Activated T-cell treated with anti-CD3 and anti-CD28 coated beads, Interleukin-2, amount 50 U/mL, for 24 hours (primary cell): ENCODE data around the gene SOWAHA.

Source experiments
- DNase-seq: peaks from one replicate; pipeline ENCODE4 v3.0.0-alpha.2; 2020
- H3K27ac Mint-ChIP-seq: 2 replicates; pipeline ENCODE4 v1.8.0; 2020; ENCODE audit warnings: mild to moderate bottlenecking, mixed read lengths
- H3K27me3 Mint-ChIP-seq: 2 replicates; pipeline ENCODE4 v1.8.0; 2020; ENCODE audit warnings: mixed read lengths
- H3K36me3 Mint-ChIP-seq: 2 replicates; pipeline ENCODE4 v1.8.0; 2020; ENCODE audit warnings: low read depth, mixed read lengths
- H3K4me1 Mint-ChIP-seq: 2 replicates; pipeline ENCODE4 v1.8.0; 2020; ENCODE audit warnings: low read depth, mixed read lengths
- H3K4me3 Mint-ChIP-seq: 2 replicates; pipeline ENCODE4 v1.8.0; 2020; ENCODE audit warnings: mild to moderate bottlenecking, moderate library complexity, mixed read lengths
- H3K9me3 Mint-ChIP-seq: 2 replicates; pipeline ENCODE4 v1.8.0; 2020; ENCODE audit warnings: mixed read lengths

SOWAHA gene

DNA sequence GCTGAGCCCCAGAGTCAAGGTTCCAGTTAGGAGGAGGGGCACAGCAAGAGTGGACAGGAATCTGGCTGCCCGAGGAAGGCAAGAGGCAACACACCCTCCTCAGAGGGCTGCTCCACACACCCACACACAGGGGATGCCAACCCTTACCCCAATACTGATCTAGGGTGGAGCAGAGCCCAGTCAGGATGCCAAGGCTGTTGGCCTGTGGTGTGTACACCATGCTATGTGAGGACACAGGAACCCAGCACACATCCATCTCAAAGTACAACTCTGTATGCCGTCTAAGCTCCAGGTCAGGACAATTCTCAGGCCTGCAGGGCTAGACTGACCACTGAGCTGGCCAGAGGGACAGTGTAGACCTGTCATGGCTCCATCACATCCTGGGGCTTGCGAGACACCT lies 38.7 kb upstream of the SOWAHA start:
- DNase-seq: no peak
- H3K27ac Mint-ChIP-seq: no peak overlapping the region
- no peak overlapping the region for H3K4me3 Mint-ChIP-seq

GRCh38 chr5:132774896-132775295 lies 38.2 kb upstream of the SOWAHA start:
- Mint-ChIP-seq H3K9me3 (no peaks in the 10 kb centered on the region), H3K27ac (no peak overlapping the region), H3K27me3 (peaks cover 20% of the 10 kb centered on the region), H3K4me1 (peaks cover 10% of the 10 kb centered on the region), H3K4me3 (no peak overlapping the region), H3K36me3 (no peaks in the 10 kb centered on the region)
- peak; percentile 28 for DNase-seq

More for the DNA sequence above, 38.7 kb upstream of the SOWAHA start:
- Mint-ChIP-seq H3K9me3 (no peaks in the 10 kb centered on the region), H3K36me3 (no peaks in the 10 kb centered on the region), H3K27me3 (peaks cover 16% of the 10 kb centered on the region), H3K4me1 (peaks cover 10% of the 10 kb centered on the region)

DNA sequence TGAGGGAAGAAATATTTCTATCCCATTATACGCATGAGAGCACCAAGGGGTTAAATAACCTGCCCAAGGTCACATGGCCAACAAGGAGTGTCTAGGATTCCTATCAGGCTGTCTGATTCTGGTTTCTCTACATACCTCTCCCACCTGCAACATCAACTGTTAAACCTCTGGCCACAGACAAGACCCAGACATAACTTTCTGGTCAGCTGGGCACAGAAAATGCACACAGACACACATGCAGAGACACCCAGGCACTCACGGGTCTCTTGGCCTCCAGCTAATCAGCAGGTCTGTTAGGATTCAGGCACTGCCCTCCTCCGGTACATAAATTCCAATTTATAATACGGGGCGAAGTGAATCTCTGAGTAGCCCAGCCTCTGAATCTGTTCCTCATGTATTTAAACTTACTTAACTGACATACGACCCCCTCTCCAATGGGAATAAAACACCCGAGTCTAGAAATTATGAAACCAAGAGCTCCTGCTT lies 37.6 kb upstream of the SOWAHA start:
- no peaks in the 10 kb centered on the region for H3K9me3 Mint-ChIP-seq
- peak; percentile 24 for DNase-seq
- peaks cover 21% of the 10 kb centered on the region for H3K27me3 Mint-ChIP-seq
- peak overlapping the region; percentile 75 for H3K4me3 Mint-ChIP-seq
- H3K4me1 Mint-ChIP-seq: peaks cover 10% of the 10 kb centered on the region
- H3K27ac Mint-ChIP-seq: no peak overlapping the region
- H3K36me3 Mint-ChIP-seq: no peaks in the 10 kb centered on the region

DNA sequence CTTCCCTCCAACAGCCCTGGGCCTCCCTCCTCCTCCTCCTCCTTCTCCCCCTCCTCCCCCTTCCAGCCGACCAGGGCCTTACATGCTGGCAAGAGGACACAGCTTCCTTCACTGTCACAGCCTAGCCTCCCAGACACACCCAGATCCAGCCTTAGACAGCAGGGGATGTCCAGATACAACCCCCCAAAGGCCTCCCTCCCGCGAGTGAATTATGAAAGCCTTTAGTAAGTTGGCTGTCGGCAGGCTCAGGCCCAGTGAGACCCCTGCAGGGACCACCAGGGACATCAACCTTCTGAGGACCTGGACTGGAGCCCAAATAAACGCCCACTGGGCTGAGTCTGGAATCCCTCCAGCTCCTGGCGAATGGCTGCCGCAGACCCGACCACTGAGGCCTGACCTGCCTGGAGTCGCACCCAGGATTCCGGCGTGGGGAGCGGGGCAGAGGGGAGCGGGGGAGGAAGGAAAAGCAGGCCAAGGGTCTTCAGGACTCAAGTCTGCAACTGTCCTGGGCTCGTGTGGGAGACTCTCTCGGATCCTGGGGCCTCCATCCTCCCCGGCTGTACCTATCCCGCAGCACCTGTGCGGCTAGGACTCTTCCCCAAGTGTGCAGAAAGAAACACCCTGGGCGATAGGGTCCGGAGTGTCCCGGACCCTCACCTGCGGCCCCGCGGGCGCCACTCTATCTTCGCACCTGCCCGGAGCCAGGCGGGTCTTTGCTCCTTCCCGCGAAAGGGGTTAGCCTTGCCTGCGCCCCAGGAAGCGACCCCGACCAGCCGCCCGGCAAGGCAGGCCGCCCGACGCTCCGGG lies 36.8 kb upstream of the SOWAHA start:
- H3K27ac Mint-ChIP-seq: no peak overlapping the region
- H3K4me1 Mint-ChIP-seq: peaks cover 10% of the 10 kb centered on the region
- no peaks in the 10 kb centered on the region for H3K9me3 Mint-ChIP-seq
- H3K27me3 Mint-ChIP-seq: peaks cover 21% of the 10 kb centered on the region
- peak overlapping the region; percentile 75 for H3K4me3 Mint-ChIP-seq
- H3K36me3 Mint-ChIP-seq: no peaks in the 10 kb centered on the region
- no peak for DNase-seq

- H3K4me3 Mint-ChIP-seq: no peak overlapping the region
- no peaks in the 10 kb centered on the region for H3K36me3 Mint-ChIP-seq
- H3K27ac Mint-ChIP-seq: no peak overlapping the region
- peaks cover 10% of the 10 kb centered on the region for H3K4me1 Mint-ChIP-seq
- no peaks in the 10 kb centered on the region for H3K9me3 Mint-ChIP-seq
- H3K27me3 Mint-ChIP-seq: peaks cover 25% of the 10 kb centered on the region
- no peak for DNase-seq
Measured at GRCh38 chr5:132776938-132777208, 36.2 kb upstream of the SOWAHA start.

DNA sequence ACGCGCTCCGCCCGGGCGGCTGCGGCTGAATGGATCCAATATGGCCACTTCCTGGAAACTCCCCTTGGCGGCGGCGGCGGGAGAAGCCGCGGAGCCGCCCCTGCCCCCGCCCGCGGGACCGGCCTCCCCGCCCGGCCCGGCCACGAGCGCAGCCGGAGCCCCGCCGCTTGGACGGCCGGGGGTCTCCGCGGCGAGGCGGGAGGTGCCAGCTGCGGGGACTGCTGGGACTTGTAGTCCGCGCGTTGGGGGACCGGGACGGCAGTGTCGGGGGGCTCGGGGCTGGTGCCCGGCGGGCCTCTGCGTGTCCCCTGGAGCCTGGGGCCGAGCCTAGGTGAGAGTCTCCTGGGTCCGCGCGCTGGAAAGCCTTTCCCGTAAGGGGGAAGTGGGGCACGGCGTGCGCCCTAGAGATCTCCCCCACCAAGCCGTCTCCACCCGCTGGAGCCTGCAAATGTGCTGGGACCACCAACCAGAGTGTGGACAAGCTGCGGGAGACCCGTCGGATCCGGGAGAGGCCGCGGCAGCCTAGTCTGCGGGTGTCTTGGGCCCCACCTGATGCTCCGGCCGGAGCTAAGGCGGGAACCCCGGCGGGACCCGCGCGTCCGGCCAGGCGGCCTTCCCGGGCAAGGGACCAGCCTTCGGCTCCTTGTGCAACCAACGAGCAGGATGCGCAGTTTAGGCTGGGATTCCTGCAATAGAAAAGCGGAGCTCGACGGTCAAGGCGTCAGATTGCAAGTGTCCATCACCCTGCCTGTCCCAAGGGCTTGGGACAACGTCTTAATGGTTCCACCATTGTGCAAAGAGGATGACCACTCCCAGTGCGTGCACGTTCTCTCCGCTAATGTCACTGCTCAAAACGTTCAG lies 35.7 kb upstream of the SOWAHA start, which contains the start of gene SEPTIN8:
Gene SEPTIN8 (minus strand): TSS at position 31 of the 861 bp plus-strand sequence. CDS start 102 bp downstream, outside the sequence.
- Mint-ChIP-seq H3K27me3 (peaks cover 31% of the 10 kb centered on the region), H3K9me3 (no peaks in the 10 kb centered on the region), H3K36me3 (no peaks in the 10 kb centered on the region), H3K4me3 (peak within 1 kb of the TSS; percentile 75), H3K27ac (peak within 1 kb of the TSS; percentile 50), H3K4me1 (peaks cover 10% of the 10 kb centered on the region)
- peak; percentile 72 for DNase-seq

DNA sequence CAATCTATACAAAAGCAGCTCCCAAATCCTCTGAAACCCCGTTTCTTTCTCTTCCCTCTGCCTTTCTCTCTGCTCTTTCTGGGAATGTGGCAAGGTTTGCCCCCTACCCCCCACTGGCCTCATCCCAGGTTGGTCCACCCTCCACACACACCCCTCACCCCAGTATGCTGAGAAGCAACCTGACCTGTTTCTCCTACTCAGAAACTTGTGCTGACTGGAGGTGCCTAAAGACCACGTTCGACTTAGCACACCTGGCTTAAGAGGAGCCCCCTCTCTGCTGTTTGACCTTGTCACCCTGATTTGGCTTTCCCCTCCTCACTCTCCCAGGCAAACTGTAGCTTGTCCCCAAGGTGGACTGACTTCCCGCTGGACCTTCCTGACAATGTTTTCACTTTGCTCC lies 35.0 kb upstream of the SOWAHA start:
- no peak for DNase-seq
- no peaks in the 10 kb centered on the region for H3K36me3 Mint-ChIP-seq
- H3K9me3 Mint-ChIP-seq: no peaks in the 10 kb centered on the region
- H3K27ac Mint-ChIP-seq: peak overlapping the region; percentile 50
- H3K4me1 Mint-ChIP-seq: peaks cover 10% of the 10 kb centered on the region
- peak overlapping the region; percentile 69 for H3K4me3 Mint-ChIP-seq
- H3K27me3 Mint-ChIP-seq: peaks cover 35% of the 10 kb centered on the region

DNA sequence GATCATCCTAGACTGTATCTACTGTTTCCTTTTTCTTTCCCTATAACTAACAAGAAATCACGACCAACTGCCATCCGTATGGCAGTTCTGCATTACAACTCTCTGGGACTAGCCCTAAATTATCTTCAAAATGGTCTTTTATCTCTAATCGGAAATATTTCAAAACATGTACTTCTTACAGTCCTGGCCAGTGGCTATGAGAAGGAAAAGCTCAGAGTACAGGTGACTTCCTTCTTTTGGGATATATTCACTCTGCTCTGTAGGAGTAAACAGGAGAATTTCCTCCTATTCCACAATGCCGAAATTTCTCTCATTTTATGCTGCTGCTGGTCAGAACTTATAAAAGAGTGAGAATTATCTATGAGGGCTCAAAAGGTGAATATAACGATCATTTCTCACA lies 34.2 kb upstream of the SOWAHA start:
- Mint-ChIP-seq H3K4me3 (no peak overlapping the region), H3K9me3 (no peaks in the 10 kb centered on the region), H3K4me1 (peaks cover 10% of the 10 kb centered on the region), H3K36me3 (no peaks in the 10 kb centered on the region), H3K27ac (no peak overlapping the region), H3K27me3 (peaks cover 39% of the 10 kb centered on the region)
- no peak for DNase-seq

DNA sequence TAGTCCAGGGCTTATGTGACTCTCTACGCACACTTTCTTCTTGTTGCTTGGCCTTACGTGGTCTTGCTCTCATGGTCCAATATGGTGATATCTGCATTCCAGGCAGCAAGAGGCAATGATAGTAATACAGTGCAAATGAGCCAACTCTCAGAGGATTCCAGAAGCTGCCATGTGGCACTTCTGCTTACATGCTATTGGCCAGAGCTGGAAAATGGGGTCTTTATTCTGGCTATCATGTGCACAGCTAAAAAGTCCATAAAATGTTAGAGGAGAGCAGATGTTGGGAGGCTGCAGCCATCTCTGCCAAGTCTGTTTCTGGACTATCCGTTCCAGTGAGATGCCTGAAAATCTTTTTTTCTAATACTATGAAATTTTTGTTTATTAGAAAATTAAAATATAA lies 33.1 kb upstream of the SOWAHA start:
- no peak overlapping the region for H3K4me3 Mint-ChIP-seq
- no peak for DNase-seq
- H3K27ac Mint-ChIP-seq: no peak overlapping the region
- peaks cover 40% of the 10 kb centered on the region for H3K27me3 Mint-ChIP-seq
- H3K9me3 Mint-ChIP-seq: no peaks in the 10 kb centered on the region
- no peaks in the 10 kb centered on the region for H3K36me3 Mint-ChIP-seq
- H3K4me1 Mint-ChIP-seq: peaks cover 10% of the 10 kb centered on the region

DNA sequence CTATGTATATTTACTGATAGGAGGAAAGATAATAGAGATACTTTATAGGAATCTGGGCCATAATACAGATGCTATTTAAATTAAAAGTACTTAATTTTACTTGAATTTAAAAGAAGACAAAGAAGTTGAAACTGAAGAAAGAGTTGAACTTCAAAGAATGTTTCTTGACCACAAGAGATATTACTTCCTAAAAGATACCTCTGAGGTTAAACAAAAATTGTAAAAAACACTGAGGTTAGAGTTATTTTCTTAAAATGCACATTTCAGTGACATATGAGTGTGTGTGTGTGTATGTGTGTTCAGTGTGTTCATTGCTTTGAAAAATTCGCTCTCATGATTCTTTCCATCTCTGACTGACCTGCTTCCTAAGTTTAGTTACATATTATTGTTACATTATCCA lies 32.5 kb upstream of the SOWAHA start:
- Mint-ChIP-seq H3K27ac (no peak overlapping the region), H3K4me1 (peaks cover 10% of the 10 kb centered on the region), H3K4me3 (no peak overlapping the region), H3K9me3 (no peaks in the 10 kb centered on the region), H3K27me3 (peaks cover 43% of the 10 kb centered on the region), H3K36me3 (no peaks in the 10 kb centered on the region)
- DNase-seq: no peak

GRCh38 chr5:132781029-132781428 lies 32.1 kb upstream of the SOWAHA start:
- no peak overlapping the region for H3K27ac Mint-ChIP-seq
- no peak overlapping the region for H3K4me3 Mint-ChIP-seq
- peaks cover 43% of the 10 kb centered on the region for H3K27me3 Mint-ChIP-seq
- no peaks in the 10 kb centered on the region for H3K9me3 Mint-ChIP-seq
- H3K36me3 Mint-ChIP-seq: no peaks in the 10 kb centered on the region
- peaks cover 9% of the 10 kb centered on the region for H3K4me1 Mint-ChIP-seq
- DNase-seq: no peak

DNA sequence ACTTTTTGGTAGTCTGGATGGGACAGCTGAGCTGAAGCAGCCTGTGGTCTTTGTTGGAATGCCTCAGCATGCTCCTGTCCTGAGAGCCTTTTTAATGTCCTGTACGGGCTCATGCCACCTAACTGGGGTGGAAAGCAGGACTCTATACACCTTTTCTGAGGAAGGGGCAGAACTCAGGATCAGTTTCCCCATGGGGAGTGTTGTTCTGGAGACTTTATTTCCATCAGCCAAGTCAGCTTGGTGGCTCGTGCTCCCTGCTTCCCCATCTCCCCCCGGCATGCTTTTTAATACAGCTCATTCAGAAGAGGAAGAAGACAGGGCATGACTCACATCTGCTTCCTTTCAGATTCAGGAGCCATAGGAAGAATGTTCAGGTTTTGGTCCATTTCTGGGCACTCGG lies 31.0 kb upstream of the SOWAHA start:
- DNase-seq: no peak
- no peaks in the 10 kb centered on the region for H3K9me3 Mint-ChIP-seq
- peaks cover 6% of the 10 kb centered on the region for H3K4me1 Mint-ChIP-seq
- no peak overlapping the region for H3K27ac Mint-ChIP-seq
- H3K27me3 Mint-ChIP-seq: peaks cover 46% of the 10 kb centered on the region
- H3K4me3 Mint-ChIP-seq: no peak overlapping the region
- H3K36me3 Mint-ChIP-seq: no peaks in the 10 kb centered on the region

GRCh38 chr5:132785365-132785764 lies 27.7 kb upstream of the SOWAHA start:
- no peaks in the 10 kb centered on the region for H3K36me3 Mint-ChIP-seq
- H3K4me3 Mint-ChIP-seq: no peak overlapping the region
- no peaks in the 10 kb centered on the region for H3K4me1 Mint-ChIP-seq
- H3K27ac Mint-ChIP-seq: no peak overlapping the region
- H3K9me3 Mint-ChIP-seq: no peaks in the 10 kb centered on the region
- no peak for DNase-seq
- peaks cover 25% of the 10 kb centered on the region for H3K27me3 Mint-ChIP-seq

GRCh38 chr5:132785864-132786263 lies 27.2 kb upstream of the SOWAHA start:
- Mint-ChIP-seq H3K27me3 (peaks cover 25% of the 10 kb centered on the region), H3K27ac (no peak overlapping the region), H3K4me1 (no peaks in the 10 kb centered on the region), H3K36me3 (no peaks in the 10 kb centered on the region), H3K9me3 (no peaks in the 10 kb centered on the region), H3K4me3 (no peak overlapping the region)
- DNase-seq: no peak

DNA sequence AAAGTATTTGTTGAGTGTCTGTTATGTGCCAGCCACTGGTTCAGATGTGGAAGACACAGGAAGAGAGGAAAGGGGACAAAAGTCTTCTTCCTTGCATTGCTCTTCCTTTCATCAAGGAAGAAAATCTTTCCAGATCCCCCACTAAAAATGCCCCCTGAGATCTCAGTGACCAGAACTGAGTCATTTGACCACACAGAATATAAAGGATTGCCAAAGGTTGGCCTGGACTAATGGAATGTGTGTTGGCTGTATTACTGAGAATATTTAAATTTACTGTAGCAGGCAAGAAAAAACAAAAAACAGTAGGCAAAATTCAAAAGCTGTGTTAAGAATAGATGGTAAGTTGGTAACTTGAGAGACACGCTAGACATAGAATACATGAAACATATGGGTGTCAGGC lies 26.0 kb upstream of the SOWAHA start:
- H3K4me3 Mint-ChIP-seq: no peak overlapping the region
- H3K27me3 Mint-ChIP-seq: peaks cover 19% of the 10 kb centered on the region
- H3K4me1 Mint-ChIP-seq: no peaks in the 10 kb centered on the region
- DNase-seq: no peak
- no peaks in the 10 kb centered on the region for H3K36me3 Mint-ChIP-seq
- H3K27ac Mint-ChIP-seq: no peak overlapping the region
- H3K9me3 Mint-ChIP-seq: no peaks in the 10 kb centered on the region
